Activated CD8-positive, alpha-beta memory T cell treated with anti-CD3 and anti-CD28 coated beads for 48 hours (primary cell): Measurements from ENCODE around the gene ZKSCAN1.

ENCODE experiments used
- DNase-seq, 3 experiments: peaks; one replicate each; pipeline ENCODE4 v3.0.0-alpha.2; 2020; ENCODE audit warnings: low read depth in 2 of 3, low spot score in 2 of 3

ZKSCAN1 gene

GRCh38 chr7:100035876-100036275, 20.5 kb downstream of the ZKSCAN1 start:
- DNase-seq = no peak

GRCh38 chr7:100038326-100038725, 22.9 kb downstream of the ZKSCAN1 start:
- DNase-seq = no peak

- no peak for DNase-seq
Observed at GRCh38 chr7:100040575-100040974, 25.2 kb downstream of the ZKSCAN1 start.

- no peak for DNase-seq
Observed at GRCh38 chr7:100044718-100045117, 29.3 kb downstream of the ZKSCAN1 start.

GRCh38 chr7:100048680-100049079, 33.3 kb downstream of the ZKSCAN1 start:
- no peak for DNase-seq

GRCh38 chr7:100049441-100050291, 34.3 kb downstream of the ZKSCAN1 start, which contains the start of gene ZSCAN21:
TSS of gene ZSCAN21 (plus strand) at chr7:100049774. CDS start at chr7:100057007, 7,233 bp downstream.
- peak; percentile 61 to 84 (median 74) for DNase-seq

- no peak for DNase-seq
Observed at GRCh38 chr7:100051611-100052010, 36.2 kb downstream of the ZKSCAN1 start.

- DNase-seq = no peak
Observed at GRCh38 chr7:100053215-100053614, 37.8 kb downstream of the ZKSCAN1 start.

GRCh38 chr7:100057006-100057405, 41.6 kb downstream of the ZKSCAN1 start:
- DNase-seq = no peak

- no peak for DNase-seq
Observed at GRCh38 chr7:100059251-100059739, 43.9 kb downstream of the ZKSCAN1 start.

GRCh38 chr7:100061518-100062193, 46.3 kb downstream of the ZKSCAN1 start:
- DNase-seq = no peak

GRCh38 chr7:100063376-100063775, 48.0 kb downstream of the ZKSCAN1 start:
- DNase-seq = no peak

GRCh38 chr7:100064162-100064561, 48.8 kb downstream of the ZKSCAN1 start:
- DNase-seq = no peak

GRCh38 chr7:100065452-100066186, 50.2 kb downstream of the ZKSCAN1 start:
- no peak for DNase-seq

- DNase-seq = no peak
Observed at GRCh38 chr7:100066953-100067352, 51.6 kb downstream of the ZKSCAN1 start.

GRCh38 chr7:100069991-100070390, 54.6 kb downstream of the ZKSCAN1 start:
- no peak for DNase-seq

- DNase-seq = no peak
Observed at GRCh38 chr7:100071018-100071723, 55.8 kb downstream of the ZKSCAN1 start.

GRCh38 chr7:100072462-100072861, 57.1 kb downstream of the ZKSCAN1 start:
- DNase-seq = no peak

- DNase-seq = no peak
Observed at GRCh38 chr7:100074841-100075240, 59.4 kb downstream of the ZKSCAN1 start.

- DNase-seq = no peak
Observed at GRCh38 chr7:100075418-100075817, 60.0 kb downstream of the ZKSCAN1 start.

- DNase-seq = no peak
Observed at GRCh38 chr7:100077205-100077604, 61.8 kb downstream of the ZKSCAN1 start.
